Stomach (tissue), 9 donors: Measurements from ENCODE around the gene ERMP1. TPM values are rescaled to one million over a fixed set of nuclear protein-coding genes. Genes with fewer than 3 reads are reported as not detected.
"Not testable (repeated sequence)": the region's sequence is repeated elsewhere in the genome, so short reads cannot be mapped to it uniquely, and the experiment has no call there.

Experiments used
- DNase-seq, 2 donors: peaks; one replicate each; pipeline versions ENCODE4 v3.0.0 to v3.0.0-alpha.2; 2013 to 2019
- H3K27ac ChIP-seq, 5 donors: fragments of 200-600 bp in 4 of 5; sonication (generic) in 4 of 5; one replicate each; pipeline ENCODE4 v1.5.1; 2013 to 2019; ENCODE audit warnings: mild to moderate bottlenecking in 1 of 5, moderate library complexity in 1 of 5
- H3K27me3 ChIP-seq, 3 donors: fragments of 200-600 bp; sonication (generic); one replicate each; pipeline ENCODE4 v1.5.1; 2017 to 2019; ENCODE audit warnings: mixed run types in 1 of 3
- H3K36me3 ChIP-seq, 4 donors: fragments of 200-600 bp; sonication (generic); 1 replicate in 3 of 4; 2 replicates in 1 of 4; pipeline ENCODE4 v1.5.1; 2016 to 2019
- H3K4me1 ChIP-seq, 4 donors: fragments of 200-600 bp; sonication (generic); one replicate each; pipeline ENCODE4 v1.5.1; 2016 to 2019
- H3K4me3 ChIP-seq, 4 donors: fragments of 200-600 bp; sonication (generic) in 3 of 4; one replicate each; pipeline ENCODE4 v1.5.1; 2016 to 2019; ENCODE audit warnings: mild to moderate bottlenecking in 1 of 4
- H3K9me3 ChIP-seq, 4 donors: fragments of 200-600 bp; sonication (generic); one replicate each; pipeline ENCODE4 v1.5.1; 2016 to 2019
- EP300 ChIP-seq: sonication (generic); formaldehyde crosslinking; IDR thresholded peaks from one replicate; pipeline ENCODE4 v1.6.1; 2017; ENCODE audit warnings: antibody characterized with exemption
- POLR2A ChIP-seq, 4 donors: fragments of 450-650 bp; IDR thresholded peaks; one replicate each; pipeline ENCODE4 v1.6.1; 2016; ENCODE audit warnings: antibody characterized with exemption in 4 of 4, control low read depth in 2 of 4, mild to moderate bottlenecking in 1 of 4, moderate library complexity in 1 of 4
- POLR2AphosphoS5 ChIP-seq, 3 donors: sonication (generic); formaldehyde crosslinking; IDR thresholded peaks; one replicate each; pipeline ENCODE4 v1.6.1; 2016; ENCODE audit warnings: antibody characterized with exemption in 3 of 3
- WGBS, 5 donors: extraction: QIAGEN DNeasy Blood & Tissue Kit in 3 of 5; methylation state at CpG; one replicate each; pipeline versions ENCODE4 v1.1.5 to v1.1.7; 2013 to 2018; 5-methylcytosine and 5-hydroxymethylcytosine counted together
- intact Hi-C: fragments of 100-400 bp; cut with DNase I; formaldehyde crosslinking; loops from one replicate; pipeline ENCODE4 v1.15.1; 2023; ENCODE audit warnings: low total_unique reads
- polyA plus RNA-seq, 3 donors: library from polyadenylated mRNA; stranded (reverse); fragments of 200-250 nt; gene quantifications; one replicate each; pipeline ENCODE4 v1.2.3, GENCODE V29; 2013
- total RNA-seq, 5 donors: library from RNA; depleted of rRNA; stranded (reverse); fragments of >200 nt; gene quantifications; one replicate each; pipeline versions ENCODE4 v1.1.0 to v1.2.3, GENCODE V29; 2014 to 2016
- TF ChIP-seq, protein P1 (sequence below), 7 experiments: fragments of 450-650 bp in 4 of 7; fragments of 200-600 bp in 3 of 7; sonication (generic) in 3 of 7; IDR thresholded peaks; one replicate each; pipeline ENCODE4 v1.5.1; 2016 to 2019; ENCODE audit warnings: antibody characterized with exemption in 7 of 7, control low read depth in 2 of 7, mild to moderate bottlenecking in 1 of 7
- donor health status: healthy with polysubstance abuse.
- donor health status: Bipolar disorder and iron deficiency.
- donor health status: healthy.

Gene ERMP1
- total and polyA plus RNA-seq, 8 donors, result 2.0 to 32.1 (median 16.3) TPM

DNA sequence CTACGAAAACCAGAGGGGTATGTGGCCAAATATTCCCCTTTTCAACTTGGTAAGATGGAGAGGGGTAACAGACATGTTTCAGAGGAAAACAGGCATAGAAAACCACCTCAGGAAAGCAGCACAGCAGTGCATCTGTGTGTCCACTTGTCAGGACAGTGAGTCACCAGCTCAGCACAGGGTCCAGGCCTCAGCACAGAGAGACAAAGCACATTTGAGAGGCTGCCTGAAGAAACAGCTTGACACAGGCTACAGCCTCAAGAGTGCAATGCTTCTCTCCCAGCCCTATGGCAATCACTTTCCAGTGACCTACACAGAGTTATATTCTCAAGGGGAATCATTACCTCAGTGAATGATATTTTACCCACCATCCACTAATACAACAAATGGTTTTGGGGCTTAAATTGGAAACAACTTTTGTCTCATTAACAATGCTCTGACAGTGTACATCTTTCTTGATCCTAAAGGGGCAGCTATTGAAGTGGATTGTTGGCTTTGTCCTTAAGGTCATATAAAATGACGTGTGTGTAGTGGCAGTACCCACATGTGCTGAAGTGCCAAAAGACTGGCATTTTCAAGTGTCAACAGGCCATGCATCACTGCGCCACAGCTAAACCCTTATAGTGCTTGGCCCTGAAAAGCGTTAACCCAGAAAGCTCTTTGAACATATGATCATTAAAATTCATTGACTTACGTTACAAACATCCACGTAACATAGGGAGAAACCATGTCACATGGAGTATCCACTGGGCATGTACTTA lies 46.4 kb downstream of the ERMP1 start:
- TF ChIP-seq, protein P1, sequence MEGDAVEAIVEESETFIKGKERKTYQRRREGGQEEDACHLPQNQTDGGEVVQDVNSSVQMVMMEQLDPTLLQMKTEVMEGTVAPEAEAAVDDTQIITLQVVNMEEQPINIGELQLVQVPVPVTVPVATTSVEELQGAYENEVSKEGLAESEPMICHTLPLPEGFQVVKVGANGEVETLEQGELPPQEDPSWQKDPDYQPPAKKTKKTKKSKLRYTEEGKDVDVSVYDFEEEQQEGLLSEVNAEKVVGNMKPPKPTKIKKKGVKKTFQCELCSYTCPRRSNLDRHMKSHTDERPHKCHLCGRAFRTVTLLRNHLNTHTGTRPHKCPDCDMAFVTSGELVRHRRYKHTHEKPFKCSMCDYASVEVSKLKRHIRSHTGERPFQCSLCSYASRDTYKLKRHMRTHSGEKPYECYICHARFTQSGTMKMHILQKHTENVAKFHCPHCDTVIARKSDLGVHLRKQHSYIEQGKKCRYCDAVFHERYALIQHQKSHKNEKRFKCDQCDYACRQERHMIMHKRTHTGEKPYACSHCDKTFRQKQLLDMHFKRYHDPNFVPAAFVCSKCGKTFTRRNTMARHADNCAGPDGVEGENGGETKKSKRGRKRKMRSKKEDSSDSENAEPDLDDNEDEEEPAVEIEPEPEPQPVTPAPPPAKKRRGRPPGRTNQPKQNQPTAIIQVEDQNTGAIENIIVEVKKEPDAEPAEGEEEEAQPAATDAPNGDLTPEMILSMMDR (IDR thresholded peaks at IDR 0.05), result no peak
- no peak for TF ChIP-seq POLR2A (IDR thresholded peaks at IDR 0.05)
- TF ChIP-seq EP300, result no peak
- peaks cover 6 to 81% (median 60%) of the 10 kb centered on the region in 4 donors for H3K36me3 ChIP-seq
- peaks cover 0 to 10% (median 0%) of the 10 kb centered on the region in 4 donors for H3K4me1 ChIP-seq
- no peak for DNase-seq
- no peak overlapping the region for H3K4me3 ChIP-seq
- no peak overlapping the region for H3K27ac ChIP-seq
- 91 to 97% (median 95%) methylated on average over 6 of the region's 6 CpGs for WGBS, 5 donors
- H3K27me3 ChIP-seq, result no peaks in the 10 kb centered on the region
- intact Hi-C loops, result no loop called here
- peaks cover 0 to 11% (median 6%) of the 10 kb centered on the region in 4 donors for H3K9me3 ChIP-seq

DNA sequence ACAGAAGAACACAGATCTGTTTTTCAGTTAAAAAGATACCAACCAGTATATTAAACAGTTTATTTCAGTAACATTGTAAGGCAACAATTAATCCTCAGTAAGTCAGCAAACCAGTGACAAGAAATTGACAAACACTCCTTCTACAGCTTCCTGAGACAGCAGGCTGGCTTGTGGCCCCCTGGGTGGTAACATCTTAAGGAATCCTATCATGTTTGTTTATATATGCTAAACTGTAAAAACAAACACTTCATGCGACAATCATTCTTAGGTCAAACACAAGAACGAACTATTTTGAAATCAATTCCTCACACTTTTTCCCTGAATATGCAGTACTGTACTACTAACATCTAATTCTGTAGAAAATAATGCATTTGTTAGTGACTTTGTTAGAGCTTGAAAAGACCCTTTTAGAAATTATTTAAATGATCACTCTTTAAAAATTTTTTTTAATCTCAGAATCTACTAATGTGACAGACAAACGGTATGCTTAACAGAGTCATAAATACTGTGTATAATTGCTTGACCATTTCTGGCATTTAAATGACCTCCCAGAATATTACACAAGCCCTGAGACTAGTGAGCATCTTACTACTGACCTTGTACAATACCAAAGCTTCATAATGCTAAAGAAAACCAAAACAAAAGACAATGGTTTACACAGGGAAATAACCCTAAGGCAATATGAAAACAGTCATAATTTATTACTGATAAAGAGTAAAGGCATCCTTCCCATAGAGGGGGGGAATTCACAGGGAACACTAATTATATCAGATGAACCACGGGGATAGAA lies 48.2 kb downstream of the ERMP1 start:
- H3K36me3 ChIP-seq, result peaks cover 16 to 87% (median 66%) of the 10 kb centered on the region in 4 donors
- H3K27ac ChIP-seq, result no peak overlapping the region
- H3K9me3 ChIP-seq, result peaks cover 0 to 20% (median 8%) of the 10 kb centered on the region in 4 donors
- DNase-seq, result no peak
- H3K4me3 ChIP-seq, result no peak overlapping the region
- H3K27me3 ChIP-seq, result no peaks in the 10 kb centered on the region
- peaks cover 0 to 10% (median 0%) of the 10 kb centered on the region in 4 donors for H3K4me1 ChIP-seq
- WGBS, 5 donors, result 52 to 76% (median 69%) methylated on average over 4 of the region's 4 CpGs
- intact Hi-C loops, result no loop called here
- TF ChIP-seq, protein P1 (IDR thresholded peaks at IDR 0.05), result no peak
- TF ChIP-seq POLR2A (IDR thresholded peaks at IDR 0.05), result no peak
- no peak for TF ChIP-seq EP300
- no peak for TF ChIP-seq POLR2AphosphoS5 (IDR thresholded peaks at IDR 0.05)

DNA sequence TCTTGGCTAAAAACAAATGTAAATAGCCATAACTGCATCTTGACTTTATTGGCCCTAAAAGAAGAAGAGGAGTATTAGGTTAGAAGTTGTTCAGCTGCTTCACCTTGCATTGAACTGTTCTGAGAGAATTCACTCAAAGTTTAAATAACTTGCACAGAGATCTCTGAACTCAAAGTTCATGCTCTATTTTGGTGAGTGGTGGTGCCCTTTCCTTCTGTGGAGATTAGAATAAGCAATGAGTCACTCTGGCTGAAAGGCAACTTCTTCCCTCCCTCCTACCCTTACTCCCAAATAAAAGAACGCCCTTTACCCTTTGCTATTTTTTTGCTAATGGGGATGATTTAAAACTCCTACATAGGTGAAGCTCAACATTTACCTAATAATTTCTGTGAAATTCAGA lies 48.9 kb downstream of the ERMP1 start:
- TF ChIP-seq POLR2A (IDR thresholded peaks at IDR 0.05) (no peak), EP300 (no peak), POLR2AphosphoS5 (IDR thresholded peaks at IDR 0.05) (no peak)
- TF ChIP-seq, protein P1 (IDR thresholded peaks at IDR 0.05), result no peak
- Histone ChIP-seq H3K4me1 (peaks cover 0 to 10% (median 0%) of the 10 kb centered on the region in 4 donors), H3K36me3 (peaks cover 23 to 90% (median 70%) of the 10 kb centered on the region in 4 donors), H3K9me3 (peaks cover 0 to 28% (median 11%) of the 10 kb centered on the region in 4 donors), H3K4me3 (no peak overlapping the region), H3K27ac (no peak overlapping the region), H3K27me3 (no peaks in the 10 kb centered on the region)
- WGBS, 5 donors, result 65 to 89% (median 87%) methylated on average over 1 of the region's 1 CpG
- intact Hi-C loops, result no loop called here
- no peak for DNase-seq

DNA sequence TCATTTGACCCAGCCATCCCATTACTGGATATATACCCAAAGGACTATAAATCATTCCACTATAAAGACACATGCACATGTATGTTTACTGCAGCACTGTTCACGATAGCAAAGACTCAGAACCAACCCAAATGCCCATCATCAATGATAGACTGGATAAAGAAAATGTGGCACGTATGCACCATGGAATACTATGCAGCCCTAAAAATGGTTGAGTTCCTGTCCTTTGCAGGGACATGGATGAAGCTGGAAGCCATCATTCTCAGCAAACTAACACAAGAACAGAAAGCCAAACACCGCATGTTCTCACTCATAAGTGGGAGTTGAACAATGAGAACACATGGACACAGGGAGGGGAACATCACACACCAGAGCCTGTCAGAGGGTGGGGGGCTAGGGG lies 49.5 kb downstream of the ERMP1 start:
- Histone ChIP-seq H3K36me3 (peaks cover 29 to 95% (median 76%) of the 10 kb centered on the region in 4 donors), H3K4me1 (peaks cover 0 to 10% (median 0%) of the 10 kb centered on the region in 4 donors)
- WGBS, 5 donors, result 97 to 100% (median 99%) methylated on average over 3 of the region's 3 CpGs

DNA sequence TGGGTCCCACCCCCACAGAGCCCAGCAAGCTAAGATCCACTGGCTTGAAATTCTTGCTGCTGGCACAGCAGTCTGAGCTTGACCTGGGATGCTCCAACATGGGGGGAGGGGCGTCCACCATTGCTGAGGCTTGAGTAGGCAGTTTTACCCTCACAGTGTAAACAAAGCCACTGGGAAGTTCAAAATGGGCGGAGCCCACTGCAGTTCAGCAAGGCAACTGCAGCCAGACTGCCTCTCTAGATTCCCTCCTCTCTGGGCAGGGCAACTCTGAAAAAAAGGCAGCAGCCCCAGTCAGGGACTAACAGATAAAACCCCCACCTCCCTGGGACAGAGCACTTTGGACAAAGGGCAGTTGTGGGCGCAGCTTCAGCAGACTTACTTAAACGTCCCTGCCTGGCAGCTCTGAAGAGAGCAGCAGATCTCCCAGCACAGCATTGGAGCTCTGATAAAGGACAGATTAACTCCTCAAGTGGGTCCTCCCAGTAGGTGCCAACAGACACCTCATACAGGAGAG lies 53.2 kb downstream of the ERMP1 start:
- intact Hi-C loops, H3K4me3 ChIP-seq, DNase-seq, H3K27me3 ChIP-seq, H3K27ac ChIP-seq: not testable (repeated sequence)
- Histone ChIP-seq H3K9me3 (peaks cover 3 to 34% (median 16%) of the 10 kb centered on the region in 4 donors), H3K36me3 (peaks cover 27 to 99% (median 82%) of the 10 kb centered on the region in 4 donors), H3K4me1 (peaks cover 0 to 10% (median 0%) of the 10 kb centered on the region in 4 donors)
- 90 to 100% (median 95%) methylated on average over 3 to 4 of the region's 4 CpGs for WGBS, 5 donors

More for the DNA sequence above, 49.5 kb downstream of the ERMP1 start:
- intact Hi-C loops, H3K4me3 ChIP-seq, H3K27me3 ChIP-seq, DNase-seq, H3K27ac ChIP-seq: not testable (repeated sequence)
- H3K9me3 ChIP-seq, result peaks cover 3 to 33% (median 14%) of the 10 kb centered on the region in 4 donors
